HEK293T (cell line): ENCODE results near the gene POLL.

Source experiments
- BHLHE40 ChIP-seq: fragments of 450-650 bp; IDR thresholded peaks from 2 replicates; pipeline ENCODE4 v1.6.1; 2016; ENCODE audit warnings: mild to moderate bottlenecking, moderate library complexity, borderline replicate concordance
- CTBP1 ChIP-seq: fragments of 450-650 bp; IDR thresholded peaks from 2 replicates; pipeline ENCODE4 v1.6.1; 2016; ENCODE audit warnings: borderline replicate concordance
- ELF4 ChIP-seq: fragments of 450-650 bp; IDR thresholded peaks from 2 replicates; pipeline ENCODE4 v1.6.1; 2017; ENCODE audit warnings: antibody characterized with exemption
- ZNF384 ChIP-seq: fragments of 450-650 bp; IDR thresholded peaks from 2 replicates; pipeline ENCODE4 v1.6.1; 2016

GRCh38 chr10:101625821-101626412 is 37.9 kb upstream of the POLL start:
- no peak for TF ChIP-seq BHLHE40
- no peak for TF ChIP-seq ELF4
- TF ChIP-seq ZNF384, result no peak
- no peak for TF ChIP-seq CTBP1
